ENCODE results near the gene CD2AP.

DNA sequence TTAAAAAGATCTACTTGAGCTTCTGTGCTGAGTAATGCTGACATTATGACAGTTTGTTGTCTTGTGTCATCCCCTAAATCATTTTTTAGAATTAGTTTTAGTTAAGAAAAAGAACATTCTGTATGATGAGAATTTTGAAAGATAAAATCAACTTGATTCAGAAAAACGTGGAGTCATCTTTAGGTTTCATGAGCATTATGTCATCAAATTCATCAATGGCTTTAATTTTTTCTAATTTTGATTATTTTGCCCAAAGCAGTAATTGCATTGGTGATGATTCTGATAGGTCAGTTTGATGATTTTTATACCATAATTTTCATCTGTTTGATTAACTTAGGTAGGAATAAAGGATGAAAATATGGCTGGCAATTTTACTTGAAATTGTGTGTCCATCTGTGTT lies 194.2 kb downstream of the CD2AP start:
- TF ChIP-seq ZFP36 (IDR thresholded peaks at IDR 0.05; ENCODE audit: low read depth, low read length, partially characterized antibody): no peak
- TF ChIP-seq TRIM24 (IDR thresholded peaks at IDR 0.05): no peak
- TF ChIP-seq KAT2B (IDR thresholded peaks at IDR 0.05; ENCODE audit: low read depth, low read length): no peak
- TF ChIP-seq FOXK2 (conservative IDR thresholded peaks at IDR 0.05 in 1 of 2, IDR thresholded peaks at IDR 0.05 in 1 of 2; ENCODE audit: low read depth in 2 of 2): no peak
